Measurements from ENCODE around the gene FYN. TPM values are rescaled to one million over a fixed set of nuclear protein-coding genes. Genes with fewer than 3 reads are reported as not detected.

FYN gene
- polyA plus RNA-seq, 1 donor (not counting 4 experiments of a cell fraction or from before 2014, with no cell fraction given): 24.7 TPM

GRCh38 chr6:111799576-111800258 lies 73.5 kb downstream of the FYN start:
- H3K9ac ChIP-seq (ENCODE audit: control insufficient read depth, extremely low read depth, insufficient read depth, low read length): no peak overlapping the region
- no peaks in the 10 kb centered on the region for H4K20me1 ChIP-seq (ENCODE audit: control insufficient read depth, extremely low read depth, insufficient read depth, low read length)
- no peaks in the 10 kb centered on the region for H3K27me3 ChIP-seq (ENCODE audit: control insufficient read depth, extremely low read depth, insufficient read depth, low read length)
- no peak overlapping the region for H3K27ac ChIP-seq (ENCODE audit: control insufficient read depth, insufficient read depth, low read length)
- peaks cover 2% of the 10 kb centered on the region for H3K79me2 ChIP-seq (ENCODE audit: control insufficient read depth, insufficient read depth, low read length)
- no peaks in the 10 kb centered on the region for H3K36me3 ChIP-seq (ENCODE audit: control insufficient read depth in 2 of 2, extremely low read depth in 1 of 2, insufficient read depth in 2 of 2, low read length in 2 of 2)
- no peak for FAIRE-seq
- no peak for DNase-seq (ENCODE audit: low read depth, low spot score)
- TF ChIP-seq CTCF (optimal IDR thresholded peaks at IDR 0.05 in 1 of 3, IDR thresholded peaks at IDR 0.05 in 1 of 3, conservative IDR thresholded peaks at IDR 0.05 in 1 of 3; ENCODE audit: extremely low read depth in 1 of 3, insufficient read depth in 2 of 3, low read length in 3 of 3) (peak in 2 of 3 experiments; percentile 10 to 48), EZH2 (IDR thresholded peaks at IDR 0.05; ENCODE audit: low read length) (no peak)
- H3K4me1 ChIP-seq (ENCODE audit: control insufficient read depth, extremely low read depth, insufficient read depth, low read length): peaks cover 7% of the 10 kb centered on the region
- H3K9me3 ChIP-seq (ENCODE audit: control insufficient read depth, low read depth, low read length): no peaks in the 10 kb centered on the region
- no peak overlapping the region for H3K4me3 ChIP-seq (ENCODE audit: control insufficient read depth in 2 of 3, extremely low read depth in 1 of 3, insufficient read depth in 2 of 3, low read depth in 1 of 3, low read length in 3 of 3)
- H3K4me2 ChIP-seq (ENCODE audit: control insufficient read depth, extremely low read depth, insufficient read depth, low read depth, low read length): peak overlapping the region; percentile 30
- dilution Hi-C loops (cut with MboI; ENCODE audit: extremely low pct_ligation_motif_present, low sequenced_read_pairs): no loop called here
- no peak overlapping the region for H2AFZ ChIP-seq (ENCODE audit: control insufficient read depth, low read length)
- H3K9me1 ChIP-seq (ENCODE audit: control insufficient read depth, extremely low read depth, insufficient read depth, low read length): no peaks in the 10 kb centered on the region

- H3K27me3 ChIP-seq (ENCODE audit: control insufficient read depth, extremely low read depth, insufficient read depth, low read length): no peaks in the 10 kb centered on the region
- H3K27ac ChIP-seq (ENCODE audit: control insufficient read depth, insufficient read depth, low read length): no peak overlapping the region
- FAIRE-seq (no peak), DNase-seq (ENCODE audit: low read depth, low spot score) (no peak)
- H3K4me2 ChIP-seq (ENCODE audit: control insufficient read depth, extremely low read depth, insufficient read depth, low read depth, low read length): no peak overlapping the region
- no peak overlapping the region for H2AFZ ChIP-seq (ENCODE audit: control insufficient read depth, low read length)
- no peaks in the 10 kb centered on the region for H3K9me1 ChIP-seq (ENCODE audit: control insufficient read depth, extremely low read depth, insufficient read depth, low read length)
- no peaks in the 10 kb centered on the region for H4K20me1 ChIP-seq (ENCODE audit: control insufficient read depth, extremely low read depth, insufficient read depth, low read length)
- peaks cover 7% of the 10 kb centered on the region for H3K4me1 ChIP-seq (ENCODE audit: control insufficient read depth, extremely low read depth, insufficient read depth, low read length)
- no peak for TF ChIP-seq EZH2 (IDR thresholded peaks at IDR 0.05; ENCODE audit: low read length)
- no peak for TF ChIP-seq CTCF (optimal IDR thresholded peaks at IDR 0.05 in 1 of 3, IDR thresholded peaks at IDR 0.05 in 1 of 3, conservative IDR thresholded peaks at IDR 0.05 in 1 of 3; ENCODE audit: extremely low read depth in 1 of 3, insufficient read depth in 2 of 3, low read length in 3 of 3)
- dilution Hi-C loops (cut with MboI; ENCODE audit: extremely low pct_ligation_motif_present, low sequenced_read_pairs): no loop called here
- peaks cover 3% of the 10 kb centered on the region for H3K79me2 ChIP-seq (ENCODE audit: control insufficient read depth, insufficient read depth, low read length)
- no peak overlapping the region for H3K9ac ChIP-seq (ENCODE audit: control insufficient read depth, extremely low read depth, insufficient read depth, low read length)
- no peak overlapping the region for H3K4me3 ChIP-seq (ENCODE audit: control insufficient read depth in 2 of 3, extremely low read depth in 1 of 3, insufficient read depth in 2 of 3, low read depth in 1 of 3, low read length in 3 of 3)
- H3K9me3 ChIP-seq (ENCODE audit: control insufficient read depth, low read depth, low read length): no peaks in the 10 kb centered on the region
- H3K36me3 ChIP-seq (ENCODE audit: control insufficient read depth in 2 of 2, extremely low read depth in 1 of 2, insufficient read depth in 2 of 2, low read length in 2 of 2): no peaks in the 10 kb centered on the region
Observed at GRCh38 chr6:111798281-111798725, 74.9 kb downstream of the FYN start.
